GM21737 (cell line): ENCODE data around the gene ATP6V1C2.

Experiments used
- ATAC-seq: cut with Tn5 transposase; IDR thresholded peaks from one replicate; pipeline ENCODE4 v1.9.1; 2021; ENCODE audit warnings: mild to moderate bottlenecking, moderate library complexity; ENCODE audit not compliant: unreplicated experiment

The ATP6V1C2 gene, protein sequence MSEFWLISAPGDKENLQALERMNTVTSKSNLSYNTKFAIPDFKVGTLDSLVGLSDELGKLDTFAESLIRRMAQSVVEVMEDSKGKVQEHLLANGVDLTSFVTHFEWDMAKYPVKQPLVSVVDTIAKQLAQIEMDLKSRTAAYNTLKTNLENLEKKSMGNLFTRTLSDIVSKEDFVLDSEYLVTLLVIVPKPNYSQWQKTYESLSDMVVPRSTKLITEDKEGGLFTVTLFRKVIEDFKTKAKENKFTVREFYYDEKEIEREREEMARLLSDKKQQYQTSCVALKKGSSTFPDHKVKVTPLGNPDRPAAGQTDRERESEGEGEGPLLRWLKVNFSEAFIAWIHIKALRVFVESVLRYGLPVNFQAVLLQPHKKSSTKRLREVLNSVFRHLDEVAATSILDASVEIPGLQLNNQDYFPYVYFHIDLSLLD

DNA sequence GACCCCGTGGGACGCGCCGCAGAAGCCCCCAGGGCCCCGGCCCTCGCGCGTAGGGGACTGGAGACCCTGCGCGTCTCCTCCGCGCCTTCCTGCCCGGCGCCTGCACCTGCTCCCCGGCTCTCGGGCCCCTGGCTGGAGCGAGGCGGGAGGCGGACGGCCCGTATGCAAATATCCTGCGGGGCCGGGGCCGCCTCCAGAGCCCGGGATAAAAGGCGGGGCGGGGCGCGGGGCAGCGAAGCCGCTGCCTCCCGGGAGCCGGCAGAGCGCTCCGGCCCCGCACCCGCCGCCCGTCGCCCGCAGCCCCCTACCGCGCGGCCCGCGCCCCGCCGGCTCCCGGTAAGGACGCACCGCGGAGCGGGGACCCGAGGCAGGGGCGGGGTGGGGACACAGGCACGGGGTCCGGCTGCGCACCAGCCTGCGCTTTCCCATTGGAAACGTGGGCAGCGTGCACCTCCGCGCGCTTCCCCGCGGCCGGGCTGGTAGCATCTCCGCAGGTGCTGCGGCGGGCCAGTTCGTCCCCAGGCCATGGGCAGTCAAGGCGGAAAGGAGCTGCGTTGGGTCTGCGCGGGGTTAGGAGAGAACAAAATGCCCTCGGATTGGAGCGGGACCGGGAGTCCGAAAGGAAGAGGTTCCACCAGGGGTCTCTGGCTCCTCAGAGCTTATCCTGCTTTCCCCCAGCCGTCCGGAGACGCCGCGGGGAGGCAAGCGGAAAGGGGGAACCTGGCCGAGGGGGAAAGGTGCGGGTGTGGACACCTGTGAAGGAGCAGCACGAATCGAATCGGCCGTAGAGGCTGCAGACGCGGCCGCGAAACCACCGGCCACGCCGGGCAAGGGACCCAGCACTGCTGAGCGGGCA, at the start of gene ATP6V1C2:
Gene ATP6V1C2, plus strand, starts transcription at position 235 of the 856 bp plus-strand sequence. CDS start 1,220 bp downstream, outside the sequence.
- ATAC-seq = peak; percentile 75

DNA sequence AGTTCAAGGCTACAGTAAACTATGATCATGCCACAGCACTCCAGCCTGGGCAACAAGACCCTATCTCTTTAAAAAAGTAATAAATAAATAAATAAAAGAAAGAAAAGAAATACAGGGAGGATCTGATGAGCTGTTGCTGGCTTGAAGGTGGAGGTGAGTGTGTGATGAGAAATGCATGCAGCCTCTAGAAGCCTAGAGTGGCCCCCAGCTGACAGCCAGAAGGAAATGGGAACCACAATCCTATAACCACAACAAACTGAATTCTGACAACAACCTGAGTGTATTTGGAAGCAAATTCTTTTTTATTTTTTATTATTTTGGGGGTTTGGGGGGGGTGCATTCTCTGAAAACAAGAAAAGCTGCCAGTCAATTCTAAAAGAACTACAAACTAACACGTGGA, 46.3 kb upstream of the ATP6V1C2 start:
- no peak for ATAC-seq

DNA sequence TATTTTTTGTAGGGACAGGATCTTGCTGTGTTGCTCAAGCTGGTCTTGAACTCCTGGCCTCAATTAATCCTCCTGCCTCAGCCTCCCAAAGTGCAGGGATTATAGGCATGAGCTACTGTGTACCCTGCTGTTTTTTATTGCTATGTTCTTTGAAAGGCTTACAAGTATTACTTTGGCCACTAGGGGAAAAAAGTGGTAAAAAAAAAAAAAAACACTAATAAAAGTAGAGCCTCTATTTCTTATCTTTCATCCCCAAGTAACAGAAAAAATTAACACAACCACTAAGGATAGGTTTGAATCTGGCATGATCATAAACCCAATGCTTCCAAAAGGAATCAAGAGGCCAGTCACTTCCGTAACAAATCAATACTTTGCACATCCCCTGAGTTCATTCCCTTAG, 43.2 kb upstream of the ATP6V1C2 start:
- ATAC-seq = no peak

DNA sequence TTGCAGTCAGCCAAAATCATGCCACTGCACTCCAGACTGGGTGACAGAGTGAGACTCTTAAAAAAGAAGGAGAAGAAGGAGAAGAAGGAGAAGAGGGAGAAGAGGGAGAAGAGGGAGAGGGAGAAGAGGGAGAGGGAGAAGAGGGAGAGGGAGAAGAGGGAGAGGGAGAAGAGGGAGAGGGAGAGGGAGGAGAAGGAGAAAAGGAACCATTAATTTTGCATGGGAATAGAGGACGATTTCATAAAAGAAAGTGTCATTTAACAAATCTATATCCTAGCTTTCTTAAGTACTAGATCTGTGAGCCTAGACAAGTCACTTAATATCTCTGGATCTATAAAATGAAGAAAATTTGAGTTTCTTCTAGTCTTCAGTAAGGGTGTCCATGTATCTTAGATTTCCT, 41.2 kb upstream of the ATP6V1C2 start:
- ATAC-seq = no peak

DNA sequence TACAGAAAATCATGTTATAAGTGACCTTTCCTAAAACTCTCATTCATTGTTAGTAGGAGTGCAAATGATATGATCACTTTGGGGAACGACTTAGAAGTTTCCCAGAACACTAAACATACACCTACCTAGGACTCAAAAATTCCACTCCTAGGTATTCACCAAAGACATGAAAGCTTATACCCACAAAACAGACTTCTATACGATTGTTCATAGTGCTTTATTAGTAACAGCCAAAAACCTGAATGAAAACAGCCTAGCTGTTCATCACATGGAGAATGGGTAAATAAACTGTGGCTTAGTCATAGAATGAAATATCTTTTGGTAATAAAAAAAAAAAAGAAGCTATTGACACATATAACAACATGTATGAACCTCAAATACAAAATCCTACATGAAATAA, 40.5 kb upstream of the ATP6V1C2 start:
- ATAC-seq = no peak

DNA sequence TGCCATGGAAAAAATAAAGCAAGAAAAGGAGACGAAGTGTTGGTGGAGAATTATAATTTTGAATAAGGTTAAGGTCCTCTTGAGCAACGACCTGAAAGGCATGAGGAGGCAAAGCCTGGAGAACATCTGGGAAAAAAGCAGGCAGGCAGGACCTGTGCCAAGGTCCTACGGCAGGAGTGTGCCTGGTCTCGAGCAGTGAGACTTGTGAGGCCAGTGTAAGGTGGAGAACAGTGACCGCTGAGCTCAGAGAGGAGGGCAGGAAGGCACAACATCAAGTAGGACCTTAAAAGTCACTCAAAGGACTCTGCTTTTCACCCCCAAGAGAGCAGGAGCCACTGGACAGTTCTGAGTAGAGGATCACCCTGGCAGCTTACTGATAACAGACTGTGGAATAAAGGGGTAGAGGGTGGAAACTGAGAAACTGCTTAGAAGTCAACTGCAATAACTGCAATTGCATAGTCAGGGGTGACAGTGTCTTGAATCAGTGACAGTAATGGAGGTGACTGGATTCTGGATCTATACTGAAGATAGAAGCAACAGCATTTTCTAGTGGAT, 35.2 kb upstream of the ATP6V1C2 start:
- ATAC-seq = no peak

DNA sequence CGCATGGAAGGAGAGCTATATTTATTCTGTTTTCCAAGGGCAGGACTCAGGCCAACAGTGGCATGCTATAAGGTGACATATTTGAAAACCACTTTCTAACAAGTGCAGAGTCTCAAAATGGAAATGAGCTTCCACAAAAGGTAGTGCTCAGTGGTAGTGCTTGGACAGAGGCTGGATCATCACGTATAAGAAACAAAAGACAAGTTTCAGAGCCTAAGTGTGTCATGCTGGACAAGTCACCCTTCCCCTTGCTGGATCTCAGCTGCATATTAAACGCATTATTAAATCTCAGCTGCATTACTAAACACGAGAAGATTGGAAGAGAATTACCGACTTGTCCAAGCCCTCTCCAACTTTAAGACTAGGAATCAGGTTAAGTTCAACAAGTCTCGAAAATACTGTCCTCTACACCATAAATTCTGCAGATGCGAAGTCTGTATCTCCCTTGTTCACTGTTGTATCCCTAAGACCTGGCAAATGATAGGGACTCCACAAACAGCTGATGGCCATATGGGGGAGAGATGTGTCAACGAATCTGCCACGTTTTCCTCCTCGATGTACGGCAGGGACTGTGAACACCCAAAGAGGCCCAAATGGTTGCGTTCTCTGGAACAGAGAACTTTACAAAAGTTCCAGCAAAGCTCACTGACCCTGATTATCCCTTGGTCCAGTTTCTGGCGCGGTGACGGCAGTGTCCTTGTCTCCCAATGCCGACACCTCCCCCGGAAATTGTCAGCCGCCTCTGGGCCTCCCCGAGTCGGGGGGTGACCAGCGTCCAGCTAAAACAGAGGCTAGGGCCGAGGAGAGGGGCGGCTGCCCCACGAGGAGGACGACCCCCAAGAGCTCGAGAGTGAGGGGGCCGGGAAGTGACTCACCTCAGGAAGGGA, 32.3 kb upstream of the ATP6V1C2 start:
- peak; percentile 28 for ATAC-seq

DNA sequence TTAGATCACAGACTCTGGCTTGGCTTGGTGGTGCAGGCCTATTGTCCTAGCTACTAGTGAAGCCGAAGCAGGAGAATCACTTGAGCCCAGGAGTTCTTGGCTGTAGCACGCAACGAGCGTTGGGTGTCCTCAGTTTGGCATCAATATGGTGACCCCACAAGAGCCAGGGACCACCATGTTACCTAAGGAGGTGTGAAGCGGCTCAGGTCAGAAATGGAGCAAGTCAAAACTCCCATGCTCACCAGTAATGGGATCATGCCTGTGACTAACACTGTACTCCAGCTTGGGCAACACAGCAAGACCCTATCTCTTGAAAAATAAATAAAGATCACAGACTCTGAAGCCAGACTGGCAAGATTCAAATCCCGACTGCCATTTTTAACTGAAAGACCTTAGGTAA, 29.9 kb upstream of the ATP6V1C2 start:
- no peak for ATAC-seq

DNA sequence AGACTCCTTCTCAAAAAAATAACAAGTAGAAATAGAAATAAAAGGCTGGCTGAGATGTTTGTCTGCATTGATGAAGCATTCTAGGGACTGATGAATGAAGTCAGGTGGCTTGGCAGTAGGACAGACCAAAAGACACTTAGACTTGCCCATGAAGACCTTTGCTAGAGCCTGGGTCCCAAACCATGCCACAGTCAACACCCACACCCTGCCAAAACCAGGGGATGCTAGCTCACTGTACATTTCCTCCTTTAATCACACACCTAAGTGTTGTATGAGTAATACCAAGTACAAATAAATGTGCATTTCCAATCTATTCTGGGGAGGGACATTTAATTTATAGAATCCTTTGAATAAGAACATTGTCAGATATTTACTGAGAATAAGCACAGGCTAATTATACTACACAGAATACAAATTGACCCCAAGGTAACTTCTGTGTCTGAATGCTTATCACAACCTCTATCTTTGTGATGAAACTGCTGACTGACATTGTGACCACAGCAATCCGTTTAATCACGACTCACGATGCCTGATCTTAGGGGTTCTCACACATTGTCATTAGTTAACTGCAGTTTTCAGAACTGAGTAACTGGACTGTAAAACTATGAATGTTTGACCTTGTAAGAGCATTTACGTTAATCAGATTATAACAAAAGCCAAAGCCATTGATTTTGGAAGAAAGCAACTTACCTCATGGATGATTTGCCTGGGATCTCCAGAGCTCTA, 21.2 kb upstream of the ATP6V1C2 start:
- no peak for ATAC-seq

DNA sequence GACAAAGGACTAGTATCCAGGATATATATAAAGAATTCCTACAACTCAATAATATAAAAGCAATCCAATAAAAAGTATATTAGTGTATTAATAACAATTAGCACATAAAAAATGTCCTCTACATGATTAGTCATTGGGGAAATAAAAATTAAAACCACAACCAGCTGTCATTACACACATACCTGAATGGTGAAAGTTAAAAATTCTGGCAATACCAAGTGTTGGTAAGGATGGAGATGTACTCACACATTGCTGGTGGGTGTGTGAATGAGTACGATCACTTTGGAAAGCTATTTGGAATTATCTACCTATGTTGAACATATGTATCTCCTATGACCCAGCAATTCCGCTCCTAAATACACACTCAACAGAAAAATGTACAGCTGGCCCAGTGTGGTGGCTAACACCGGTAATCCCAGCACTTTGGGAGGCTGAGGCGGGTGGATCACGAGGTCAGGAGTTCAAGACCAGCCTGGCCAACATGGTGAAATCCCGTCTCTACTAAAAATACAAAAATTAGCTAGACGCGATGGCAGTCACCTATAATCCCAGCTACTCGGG, 17.3 kb upstream of the ATP6V1C2 start:
- ATAC-seq = no peak

DNA sequence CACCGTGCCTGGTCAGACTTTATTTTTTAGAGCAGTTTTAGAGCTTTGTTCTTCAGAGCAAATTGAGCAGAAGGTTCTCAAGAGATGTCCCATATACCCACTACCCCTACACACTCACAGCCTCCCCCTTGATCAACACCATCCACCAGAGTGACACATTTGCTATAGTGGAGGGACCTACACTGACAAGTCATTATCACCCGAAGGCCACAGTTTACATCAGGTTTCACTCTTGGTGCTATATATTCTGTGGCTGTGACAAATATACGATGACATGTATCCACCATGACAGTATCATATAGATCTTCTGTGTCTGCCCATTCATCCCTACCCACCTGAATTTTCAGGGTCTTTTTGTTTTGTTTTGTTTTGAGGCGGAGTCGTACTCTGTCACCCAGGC, 15.4 kb upstream of the ATP6V1C2 start:
- no peak for ATAC-seq

DNA sequence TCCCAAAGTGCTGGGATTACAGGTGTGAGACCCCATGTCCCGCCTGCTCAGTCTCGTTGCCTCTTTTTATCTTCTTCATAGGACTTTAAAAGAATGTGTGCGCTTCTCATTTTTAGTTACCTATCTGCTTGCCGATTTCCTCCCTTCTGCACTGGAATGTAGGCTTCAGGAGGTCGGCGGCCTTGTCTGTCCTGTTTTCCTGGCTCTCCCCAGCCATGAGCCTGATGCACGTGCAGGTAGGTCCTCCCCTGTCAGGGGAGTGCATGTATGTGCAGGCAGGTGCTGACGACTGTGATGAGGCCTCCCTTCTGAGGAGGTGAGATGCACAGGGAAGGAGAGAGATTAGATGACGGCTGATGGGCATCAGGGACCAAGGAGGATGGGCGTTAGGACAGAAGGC, 13.6 kb upstream of the ATP6V1C2 start:
- ATAC-seq = no peak

DNA sequence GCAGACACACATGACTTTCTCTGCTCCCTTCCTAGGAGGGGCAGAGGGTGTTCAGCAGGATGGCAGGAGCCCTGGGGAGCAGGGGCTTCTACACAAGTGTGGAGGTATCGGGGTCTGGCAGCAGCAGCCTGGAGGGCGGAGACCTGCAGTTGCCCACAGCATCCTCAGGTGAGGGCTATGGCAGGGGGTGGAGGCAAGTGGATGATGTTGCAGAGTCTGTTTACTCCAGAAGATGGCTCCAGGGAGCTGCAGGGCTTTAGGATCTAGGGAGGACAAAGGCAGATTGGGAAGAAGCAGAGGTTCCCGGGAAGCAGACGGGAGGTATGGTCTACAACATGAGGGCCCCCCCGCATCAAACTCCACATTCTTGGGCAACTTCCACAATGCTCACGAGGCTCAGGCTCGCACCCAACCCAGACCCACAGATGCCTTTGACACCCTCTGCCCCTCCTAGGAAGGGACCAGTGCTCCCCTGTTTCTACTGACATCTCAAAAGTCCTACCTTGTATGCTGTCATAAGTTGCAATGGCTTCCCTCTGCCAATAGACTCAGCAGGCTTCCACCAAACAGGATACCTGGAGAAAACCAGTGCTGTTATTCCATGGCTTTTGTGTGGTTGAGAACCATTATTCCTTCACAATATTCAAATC, 12.0 kb upstream of the ATP6V1C2 start:
- ATAC-seq = no peak

DNA sequence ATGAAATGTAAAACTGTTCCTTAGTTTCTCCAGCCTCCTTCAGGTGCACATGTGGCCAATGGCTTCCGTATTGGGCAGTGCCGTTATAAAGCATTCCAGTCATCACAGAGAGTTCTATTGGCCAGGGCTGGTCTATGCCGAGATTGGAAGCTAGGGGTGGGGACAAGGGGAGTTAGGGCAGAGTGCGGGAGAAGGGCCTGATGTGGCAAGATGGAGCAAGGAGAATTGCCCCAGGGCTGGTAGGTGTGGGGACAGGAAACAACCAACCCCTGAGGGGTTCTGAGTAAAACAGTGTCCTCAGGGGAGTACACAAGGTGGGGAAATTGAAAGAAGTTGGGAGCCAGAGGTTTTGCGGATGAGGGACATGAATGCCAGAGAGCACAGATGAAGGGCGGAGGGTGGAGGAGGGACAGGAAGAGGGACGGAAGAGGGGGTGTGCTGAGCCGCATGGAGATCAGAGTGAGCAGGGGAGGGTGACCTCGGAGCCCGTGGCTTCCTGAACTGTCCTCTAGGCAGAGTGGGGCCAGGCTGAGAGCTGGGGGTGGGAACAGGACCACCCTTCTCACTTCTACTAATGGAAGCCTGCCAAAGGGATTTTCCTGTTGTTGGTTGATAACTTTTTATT, 9.1 kb upstream of the ATP6V1C2 start:
- no peak for ATAC-seq

DNA sequence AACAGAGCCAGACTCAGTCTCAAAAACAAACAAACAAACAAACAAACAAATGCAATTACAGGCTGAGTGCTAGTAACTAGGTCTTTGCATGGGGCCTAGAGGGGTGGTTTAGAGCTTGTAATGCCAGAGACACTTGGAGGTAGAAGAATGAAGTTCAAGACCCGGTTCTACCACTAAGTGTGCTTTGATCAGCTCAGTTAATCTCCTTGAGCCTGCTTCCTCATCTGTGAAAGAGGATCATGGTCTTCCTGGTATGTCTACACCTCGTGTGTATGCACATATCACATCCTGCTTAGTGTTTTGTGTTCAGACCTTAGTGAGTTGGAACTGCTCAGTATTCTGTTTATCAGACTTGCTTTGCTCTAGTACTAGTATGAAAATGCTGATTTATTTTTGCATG, 4.8 kb upstream of the ATP6V1C2 start:
- no peak for ATAC-seq

DNA sequence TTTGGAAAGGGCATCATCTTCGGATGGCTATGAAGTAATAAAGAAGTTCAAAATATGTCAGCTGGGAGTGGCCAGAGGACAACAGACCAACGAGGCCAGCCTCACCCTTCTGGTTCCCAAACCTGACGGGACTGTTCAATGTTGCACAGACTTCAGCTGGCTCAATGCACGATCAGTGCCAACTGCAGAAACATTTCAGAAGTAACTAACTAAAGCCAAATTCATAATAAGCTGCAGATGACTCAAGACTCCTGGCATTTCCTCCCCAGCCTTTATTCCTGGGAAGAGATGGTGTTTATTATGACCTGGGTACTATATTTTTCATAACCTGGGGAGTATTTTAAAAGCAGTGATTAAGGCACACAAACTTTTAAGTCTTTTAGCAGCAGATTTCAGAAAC, 3.8 kb upstream of the ATP6V1C2 start:
- ATAC-seq = no peak

DNA sequence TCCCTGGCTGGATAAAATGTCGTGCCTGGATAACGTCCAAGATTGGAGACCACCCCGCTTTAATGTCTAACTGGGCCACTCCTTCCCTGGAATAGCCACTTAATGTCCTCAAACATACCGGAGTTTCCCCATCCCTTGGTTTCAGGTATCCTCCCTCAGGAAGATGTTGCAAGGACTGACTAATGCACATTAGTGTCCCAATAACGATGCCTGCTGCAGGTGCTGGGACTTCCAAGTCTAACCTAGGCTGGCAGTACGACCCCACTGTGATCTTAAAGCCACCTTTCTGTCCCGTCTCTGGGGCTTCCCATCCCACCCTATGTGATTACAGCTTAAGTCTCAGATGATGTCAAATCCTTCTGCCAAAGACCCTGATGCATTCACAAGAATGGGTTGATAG, 1.1 kb upstream of the ATP6V1C2 start:
- no peak for ATAC-seq

DNA sequence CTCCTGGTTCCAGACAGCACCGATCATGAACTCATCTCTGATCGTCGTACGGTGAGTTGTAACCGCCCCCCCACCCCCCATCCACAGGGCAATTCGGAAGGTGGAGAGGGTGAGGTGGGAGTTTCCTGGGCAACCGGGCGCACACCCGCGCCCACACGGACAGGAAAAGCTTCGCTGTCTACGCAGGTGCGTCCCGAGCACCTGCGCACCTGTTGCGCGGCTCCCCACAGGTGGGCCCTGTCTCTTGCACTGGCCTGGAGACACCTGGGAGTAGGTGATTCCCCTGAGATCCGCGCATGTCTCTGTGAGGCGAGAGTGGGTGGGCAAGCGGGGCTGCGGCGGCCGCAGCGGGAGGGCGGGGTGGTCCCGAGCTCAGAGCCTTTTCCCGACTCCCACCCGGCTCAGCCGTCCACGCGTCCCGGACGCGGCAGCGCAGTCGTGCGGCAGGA, 459 bp upstream of the ATP6V1C2 start:
- no peak for ATAC-seq
